Spleen (tissue), 11 donors: ENCODE data around the gene ADGRG3. TPM values are rescaled to one million over a fixed set of nuclear protein-coding genes. Genes with fewer than 3 reads are reported as not detected.

Experiments used
- DNase-seq: peaks from one replicate; pipeline ENCODE4 v3.0.0-alpha.2; 2020
- H3K27ac ChIP-seq, 8 donors: fragments of 200-600 bp; sonication (generic) in 7 of 8; 1 replicate in 4 of 8; 2 replicates in 4 of 8; pipeline versions ENCODE4 v1.5.0 to v1.8.0; 2016 to 2021; ENCODE audit warnings: inconsistent platforms in 4 of 8, mild to moderate bottlenecking in 4 of 8, moderate library complexity in 1 of 8
- H3K27me3 ChIP-seq, 7 donors: fragments of 200-600 bp; sonication (generic) in 6 of 7; replicated peaks in 1 of 7; 1 replicate in 4 of 7; 2 replicates in 3 of 7; pipeline versions ENCODE4 v1.5.0 to v1.8.0; 2016 to 2021; ENCODE audit warnings: inconsistent platforms in 3 of 7, mild to moderate bottlenecking in 1 of 7
- H3K36me3 ChIP-seq, 6 donors: fragments of 200-600 bp; sonication (generic) in 5 of 6; 1 replicate in 4 of 6; 2 replicates in 2 of 6; pipeline versions ENCODE4 v1.5.0 to v1.8.0; 2016 to 2021; ENCODE audit warnings: inconsistent platforms in 2 of 6
- H3K4me1 ChIP-seq, 6 donors: fragments of 200-600 bp; sonication (generic) in 5 of 6; 1 replicate in 3 of 6; 2 replicates in 3 of 6; pipeline versions ENCODE4 v1.5.0 to v1.8.0; 2016 to 2021; ENCODE audit warnings: inconsistent platforms in 3 of 6
- H3K4me3 ChIP-seq, 8 donors: fragments of 200-600 bp; sonication (generic) in 7 of 8; 1 replicate in 4 of 8; 2 replicates in 4 of 8; pipeline versions ENCODE4 v1.5.0 to v1.8.0; 2016 to 2021; ENCODE audit warnings: inconsistent platforms in 4 of 8, mild to moderate bottlenecking in 4 of 8, moderate library complexity in 2 of 8
- H3K9me3 ChIP-seq, 8 donors: fragments of 200-600 bp; sonication (generic) in 7 of 8; 1 replicate in 4 of 8; 2 replicates in 4 of 8; pipeline versions ENCODE4 v1.5.0 to v1.8.0; 2016 to 2021; ENCODE audit warnings: inconsistent platforms in 4 of 8
- CTCF ChIP-seq, 11 experiments: fragments of 200-600 bp in 7 of 11; fragments of 450-650 bp in 4 of 11; sonication (generic) in 4 of 11; IDR thresholded peaks in 8 of 11; conservative IDR thresholded peaks in 3 of 11; 1 replicate in 7 of 11; 2 replicates in 4 of 11; pipeline versions ENCODE4 v1.4.0 to v1.8.0; 2016 to 2021; ENCODE audit warnings: antibody characterized with exemption in 11 of 11, inconsistent platforms in 4 of 11, mild to moderate bottlenecking in 1 of 11
- POLR2A ChIP-seq, 3 donors: fragments of 450-650 bp; IDR thresholded peaks; one replicate each; pipeline ENCODE4 v1.5.1; 2017; ENCODE audit warnings: antibody characterized with exemption in 3 of 3, mild to moderate bottlenecking in 1 of 3
- POLR2AphosphoS5 ChIP-seq, 3 donors: sonication (generic); formaldehyde crosslinking; IDR thresholded peaks; one replicate each; pipeline ENCODE4 v1.5.1; 2017; ENCODE audit warnings: antibody characterized with exemption in 3 of 3
- WGBS, 5 donors: extraction: QIAGEN DNeasy Blood & Tissue Kit in 3 of 5; methylation state at CpG; one replicate each; pipeline versions ENCODE4 v1.1.5 to v1.1.7; 2013 to 2018; 5-methylcytosine and 5-hydroxymethylcytosine counted together
- intact Hi-C: fragments of 100-400 bp; cut with DNase I; formaldehyde crosslinking; loops from one replicate; pipeline ENCODE4 v1.15.0; 2023; ENCODE audit warnings: low total_unique reads
- polyA plus RNA-seq, 3 donors: library from polyadenylated mRNA; stranded (reverse); fragments of 200-250 nt; gene quantifications; one replicate each; pipeline ENCODE4 v1.2.1, GENCODE V29; 2013
- total RNA-seq, 7 donors: library from RNA; depleted of rRNA in 3 of 7; stranded (reverse); fragments of >200 nt in 3 of 7; fragmentation: NEBNext Ultra II Directional in 4 of 7; extraction: Animal tissue kit (Norgen Biotek cat#: 25700) in 4 of 7; gene quantifications; one replicate each; pipeline versions ENCODE4 v1.1.0 to v1.2.1, GENCODE V29; 2016 to 2021
- donor health status: healthy with polysubstance abuse.
- donor health status: DM: no; HTN: no; CAD: no; lungs with moderate emphysema.
- donor health status: DM: no; HTN: no; CAD: no.
- donor health status: Bipolar disorder and iron deficiency.
- donor health status: healthy.
- donor health status: DM: no; HTN: no; CAD: no.
- donor health status: DM: yes; HTN: yes; CAD: no.

The ADGRG3 gene
- total and polyA plus RNA-seq, 10 donors = 2.5 to 116 (median 27.2) TPM

GRCh38 chr16:57623251-57624043, 44.7 kb upstream of the ADGRG3 start:
- Histone ChIP-seq H3K4me1 (peaks cover 0 to 16% (median 7%) of the 10 kb centered on the region in 6 donors), H3K27ac (no peak overlapping the region), H3K36me3 (no peaks in the 10 kb centered on the region), H3K9me3 (no peaks in the 10 kb centered on the region), H3K4me3 (no peak overlapping the region), H3K27me3 (peaks cover 0 to 36% (median 7%) of the 10 kb centered on the region in 7 donors)
- TF ChIP-seq CTCF (IDR thresholded peaks at IDR 0.05 in 8 of 11, conservative IDR thresholded peaks at IDR 0.05 in 3 of 11) (no peak), POLR2A (IDR thresholded peaks at IDR 0.05) (no peak), POLR2AphosphoS5 (IDR thresholded peaks at IDR 0.05) (no peak)
- peak; percentile 59 for DNase-seq
- 78 to 89% (median 83%) methylated on average over 9 to 17 of the region's 17 CpGs for WGBS, 5 donors
- intact Hi-C loops = no loop called here

- peak; percentile 32 for DNase-seq
- peaks cover 0 to 43% (median 11%) of the 10 kb centered on the region in 7 donors for H3K27me3 ChIP-seq
- no peaks in the 10 kb centered on the region for H3K36me3 ChIP-seq
- no peak overlapping the region for H3K27ac ChIP-seq
- no peak for TF ChIP-seq CTCF (IDR thresholded peaks at IDR 0.05 in 8 of 11, conservative IDR thresholded peaks at IDR 0.05 in 3 of 11)
- no peak for TF ChIP-seq POLR2A (IDR thresholded peaks at IDR 0.05)
- TF ChIP-seq POLR2AphosphoS5 (IDR thresholded peaks at IDR 0.05) = no peak
- WGBS, 5 donors = 80 to 89% (median 85%) methylated on average over 8 of the region's 8 CpGs
- no peak overlapping the region for H3K4me3 ChIP-seq
- peaks cover 0 to 18% (median 10%) of the 10 kb centered on the region in 6 donors for H3K4me1 ChIP-seq
- intact Hi-C loops = no loop called here
- no peaks in the 10 kb centered on the region for H3K9me3 ChIP-seq
Measured at GRCh38 chr16:57624044-57624688, 43.9 kb upstream of the ADGRG3 start.

GRCh38 chr16:57624806-57625500, 43.2 kb upstream of the ADGRG3 start:
- peaks cover 0 to 51% (median 19%) of the 10 kb centered on the region in 7 donors for H3K27me3 ChIP-seq
- no peak overlapping the region for H3K27ac ChIP-seq
- H3K4me3 ChIP-seq = no peak overlapping the region
- peak; percentile 58 for DNase-seq
- H3K4me1 ChIP-seq = peaks cover 0 to 18% (median 10%) of the 10 kb centered on the region in 6 donors
- 45 to 59% (median 54%) methylated on average over 17 of the region's 17 CpGs for WGBS, 5 donors
- no peaks in the 10 kb centered on the region for H3K9me3 ChIP-seq
- no peaks in the 10 kb centered on the region for H3K36me3 ChIP-seq
- TF ChIP-seq POLR2AphosphoS5 (IDR thresholded peaks at IDR 0.05) (no peak), POLR2A (IDR thresholded peaks at IDR 0.05) (no peak), CTCF (IDR thresholded peaks at IDR 0.05 in 8 of 11, conservative IDR thresholded peaks at IDR 0.05 in 3 of 11) (no peak)
- intact Hi-C loops = no loop called here
